ENCODE results near the gene MFGE8. TPM values are rescaled to one million over a fixed set of nuclear protein-coding genes. Genes with fewer than 3 reads are reported as not detected.
A peak's percentile ranks its signal among the peaks of the same experiment; 100 is the strongest.

The MFGE8 gene
- total RNA-seq, 2 donors from 2014 or later = 21.7 to 27.7 TPM

- no peaks in the 10 kb centered on the region for H3K27me3 Mint-ChIP-seq (ENCODE audit: low read depth)
- H3K27ac Mint-ChIP-seq = no peak overlapping the region
- no peak overlapping the region for H3K4me3 Mint-ChIP-seq
- no peaks in the 10 kb centered on the region for H3K9me3 Mint-ChIP-seq
- H3K4me1 Mint-ChIP-seq (ENCODE audit: low read depth) = peaks cover 29% of the 10 kb centered on the region
- no peak for ATAC-seq (replicated peaks in 1 of 2)
- no peak for DNase-seq
- no peaks in the 10 kb centered on the region for H3K36me3 Mint-ChIP-seq (ENCODE audit: insufficient read depth in 2 of 2)
Observed at GRCh38 chr15:88909956-88910831, 3.0 kb downstream of the MFGE8 start.

GRCh38 chr15:88908697-88909621 lies 4.2 kb downstream of the MFGE8 start:
- no peak overlapping the region for H3K4me3 Mint-ChIP-seq
- H3K4me1 Mint-ChIP-seq (ENCODE audit: low read depth) = peaks cover 41% of the 10 kb centered on the region
- no peaks in the 10 kb centered on the region for H3K36me3 Mint-ChIP-seq (ENCODE audit: insufficient read depth in 2 of 2)
- no peak for ATAC-seq (replicated peaks in 1 of 2)
- DNase-seq = no peak
- no peak overlapping the region for H3K27ac Mint-ChIP-seq
- H3K9me3 Mint-ChIP-seq = no peaks in the 10 kb centered on the region
- H3K27me3 Mint-ChIP-seq (ENCODE audit: low read depth) = no peaks in the 10 kb centered on the region

GRCh38 chr15:88908123-88908522 lies 5.1 kb downstream of the MFGE8 start:
- ATAC-seq (replicated peaks in 1 of 2) = no peak
- Mint-ChIP-seq H3K9me3 (no peaks in the 10 kb centered on the region), H3K36me3 (ENCODE audit: insufficient read depth in 2 of 2) (no peaks in the 10 kb centered on the region)

GRCh38 chr15:88907111-88907510 lies 6.1 kb downstream of the MFGE8 start:
- H3K36me3 Mint-ChIP-seq (ENCODE audit: insufficient read depth in 2 of 2) = no peaks in the 10 kb centered on the region
- ATAC-seq (replicated peaks in 1 of 2) (no peak), DNase-seq (no peak)
- H3K4me3 Mint-ChIP-seq = no peak overlapping the region
- H3K27me3 Mint-ChIP-seq (ENCODE audit: low read depth) = no peaks in the 10 kb centered on the region
- peaks cover 44% of the 10 kb centered on the region for H3K4me1 Mint-ChIP-seq (ENCODE audit: low read depth)
- no peak overlapping the region for H3K27ac Mint-ChIP-seq
- no peaks in the 10 kb centered on the region for H3K9me3 Mint-ChIP-seq

More at GRCh38 chr15:88908123-88908522, 5.1 kb downstream of the MFGE8 start:
- Mint-ChIP-seq H3K27me3 (ENCODE audit: low read depth) (no peaks in the 10 kb centered on the region), H3K4me3 (no peak overlapping the region), H3K27ac (no peak overlapping the region), H3K4me1 (ENCODE audit: low read depth) (peaks cover 44% of the 10 kb centered on the region)
- DNase-seq = no peak

- no peak for ATAC-seq (replicated peaks in 1 of 2)
- H3K9me3 Mint-ChIP-seq = no peaks in the 10 kb centered on the region
- H3K4me3 Mint-ChIP-seq = no peak overlapping the region
- no peak overlapping the region for H3K27ac Mint-ChIP-seq
- no peaks in the 10 kb centered on the region for H3K27me3 Mint-ChIP-seq (ENCODE audit: low read depth)
- DNase-seq = no peak
- H3K4me1 Mint-ChIP-seq (ENCODE audit: low read depth) = peaks cover 45% of the 10 kb centered on the region
- H3K36me3 Mint-ChIP-seq (ENCODE audit: insufficient read depth in 2 of 2) = no peaks in the 10 kb centered on the region
Observed at GRCh38 chr15:88906551-88906950, 6.6 kb downstream of the MFGE8 start.

- Mint-ChIP-seq H3K9me3 (no peaks in the 10 kb centered on the region), H3K36me3 (ENCODE audit: insufficient read depth in 2 of 2) (no peaks in the 10 kb centered on the region), H3K27me3 (ENCODE audit: low read depth) (no peaks in the 10 kb centered on the region), H3K4me3 (no peak overlapping the region), H3K4me1 (ENCODE audit: low read depth) (peaks cover 46% of the 10 kb centered on the region), H3K27ac (no peak overlapping the region)
- DNase-seq = no peak
- no peak for ATAC-seq (replicated peaks in 1 of 2)
Observed at GRCh38 chr15:88906130-88906529, 7.0 kb downstream of the MFGE8 start.

GRCh38 chr15:88905576-88905975 lies 7.6 kb downstream of the MFGE8 start:
- no peaks in the 10 kb centered on the region for H3K36me3 Mint-ChIP-seq (ENCODE audit: insufficient read depth in 2 of 2)

GRCh38 chr15:88904624-88905327 lies 8.4 kb downstream of the MFGE8 start:
- DNase-seq (peak; percentile 92 to 93), ATAC-seq (replicated peaks in 1 of 2) (peak; percentile 98 to 99)
- H3K4me3 Mint-ChIP-seq = peak overlapping the region in 1 of 2 donors; percentile 9
- peaks cover 35% of the 10 kb centered on the region for H3K4me1 Mint-ChIP-seq (ENCODE audit: low read depth)
- H3K36me3 Mint-ChIP-seq (ENCODE audit: insufficient read depth in 2 of 2) = no peaks in the 10 kb centered on the region
- H3K27ac Mint-ChIP-seq = peak overlapping the region; percentile 55
- no peaks in the 10 kb centered on the region for H3K9me3 Mint-ChIP-seq
- no peaks in the 10 kb centered on the region for H3K27me3 Mint-ChIP-seq (ENCODE audit: low read depth)

More at GRCh38 chr15:88905576-88905975, 7.6 kb downstream of the MFGE8 start:
- no peak for ATAC-seq (replicated peaks in 1 of 2)
- no peaks in the 10 kb centered on the region for H3K27me3 Mint-ChIP-seq (ENCODE audit: low read depth)
- no peak for DNase-seq
- no peak overlapping the region for H3K4me3 Mint-ChIP-seq
- no peaks in the 10 kb centered on the region for H3K9me3 Mint-ChIP-seq
- H3K27ac Mint-ChIP-seq = no peak overlapping the region
- peaks cover 41% of the 10 kb centered on the region for H3K4me1 Mint-ChIP-seq (ENCODE audit: low read depth)

GRCh38 chr15:88904257-88904623 lies 8.9 kb downstream of the MFGE8 start:
- peak; percentile 17 to 28 for ATAC-seq (replicated peaks in 1 of 2)
- Mint-ChIP-seq H3K27ac (no peak overlapping the region), H3K36me3 (ENCODE audit: insufficient read depth in 2 of 2) (no peaks in the 10 kb centered on the region), H3K27me3 (ENCODE audit: low read depth) (no peaks in the 10 kb centered on the region), H3K4me3 (peak overlapping the region in 1 of 2 donors; percentile 9), H3K9me3 (no peaks in the 10 kb centered on the region), H3K4me1 (ENCODE audit: low read depth) (peaks cover 31% of the 10 kb centered on the region)
- DNase-seq = no peak

GRCh38 chr15:88902846-88903245 lies 10.3 kb downstream of the MFGE8 start:
- Mint-ChIP-seq H3K9me3 (no peaks in the 10 kb centered on the region), H3K36me3 (ENCODE audit: insufficient read depth in 2 of 2) (no peaks in the 10 kb centered on the region), H3K27ac (no peak overlapping the region), H3K27me3 (ENCODE audit: low read depth) (no peaks in the 10 kb centered on the region), H3K4me1 (ENCODE audit: low read depth) (peaks cover 34% of the 10 kb centered on the region), H3K4me3 (no peak overlapping the region)
- no peak for DNase-seq
- ATAC-seq (replicated peaks in 1 of 2) = no peak

- peak in 1 of 2 donors; percentile 22 for ATAC-seq (replicated peaks in 1 of 2)
- no peak overlapping the region for H3K4me3 Mint-ChIP-seq
- no peak for DNase-seq
- no peaks in the 10 kb centered on the region for H3K36me3 Mint-ChIP-seq (ENCODE audit: insufficient read depth in 2 of 2)
- no peak overlapping the region for H3K27ac Mint-ChIP-seq
- H3K27me3 Mint-ChIP-seq (ENCODE audit: low read depth) = no peaks in the 10 kb centered on the region
- H3K4me1 Mint-ChIP-seq (ENCODE audit: low read depth) = peaks cover 39% of the 10 kb centered on the region
- no peaks in the 10 kb centered on the region for H3K9me3 Mint-ChIP-seq
Observed at GRCh38 chr15:88902221-88902835, 10.9 kb downstream of the MFGE8 start.

- no peaks in the 10 kb centered on the region for H3K36me3 Mint-ChIP-seq (ENCODE audit: insufficient read depth in 2 of 2)
- H3K27me3 Mint-ChIP-seq (ENCODE audit: low read depth) = no peaks in the 10 kb centered on the region
- ATAC-seq (replicated peaks in 1 of 2) = peak in 1 of 2 donors; percentile 1
- H3K4me1 Mint-ChIP-seq (ENCODE audit: low read depth) = peaks cover 46% of the 10 kb centered on the region
- no peak overlapping the region for H3K27ac Mint-ChIP-seq
- H3K9me3 Mint-ChIP-seq = no peaks in the 10 kb centered on the region
- DNase-seq = no peak
- H3K4me3 Mint-ChIP-seq = no peak overlapping the region
Observed at GRCh38 chr15:88901508-88902220, 11.5 kb downstream of the MFGE8 start.

Data from activated T-cell treated with anti-CD3 and anti-CD28 coated beads, Interleukin-2, amount 50 U/mL, for 72 hours (primary cell).